Muscle layer of colon (tissue), 2 donors: ENCODE data around the gene SIAE.

Experiments used
- H3K27ac ChIP-seq: one replicate; pipeline ENCODE4 v1.7.0; 2013; ENCODE audit warnings: low read depth, mild to moderate bottlenecking, low read length, moderate library complexity
- H3K27me3 ChIP-seq, 2 donors: one replicate each; pipeline ENCODE4 v1.7.0; 2013; ENCODE audit warnings: low read length in 2 of 2, mild to moderate bottlenecking in 2 of 2; ENCODE audit not compliant: insufficient read depth in 2 of 2, control insufficient read depth in 1 of 2
- H3K36me3 ChIP-seq: one replicate; pipeline ENCODE4 v1.7.0; 2013; ENCODE audit warnings: mild to moderate bottlenecking, low read length; ENCODE audit not compliant: insufficient read depth
- H3K4me1 ChIP-seq: one replicate; pipeline ENCODE4 v1.7.0; 2013; ENCODE audit warnings: mild to moderate bottlenecking, low read length; ENCODE audit not compliant: insufficient read depth
- H3K4me3 ChIP-seq, 2 donors: one replicate each; pipeline ENCODE4 v1.7.0; 2013; ENCODE audit warnings: low read length in 2 of 2, low read depth in 1 of 2, mild to moderate bottlenecking in 1 of 2, moderate library complexity in 1 of 2
- H3K9ac ChIP-seq: one replicate; pipeline ENCODE4 v1.7.0; 2013; ENCODE audit warnings: low read length
- H3K9me3 ChIP-seq: one replicate; pipeline ENCODE4 v1.7.0; 2013; ENCODE audit warnings: mild to moderate bottlenecking, low read length
- donor health status: abdominal sarcoma.
- donor health status: Adenocarcinoma of cecum.

The SIAE gene

DNA sequence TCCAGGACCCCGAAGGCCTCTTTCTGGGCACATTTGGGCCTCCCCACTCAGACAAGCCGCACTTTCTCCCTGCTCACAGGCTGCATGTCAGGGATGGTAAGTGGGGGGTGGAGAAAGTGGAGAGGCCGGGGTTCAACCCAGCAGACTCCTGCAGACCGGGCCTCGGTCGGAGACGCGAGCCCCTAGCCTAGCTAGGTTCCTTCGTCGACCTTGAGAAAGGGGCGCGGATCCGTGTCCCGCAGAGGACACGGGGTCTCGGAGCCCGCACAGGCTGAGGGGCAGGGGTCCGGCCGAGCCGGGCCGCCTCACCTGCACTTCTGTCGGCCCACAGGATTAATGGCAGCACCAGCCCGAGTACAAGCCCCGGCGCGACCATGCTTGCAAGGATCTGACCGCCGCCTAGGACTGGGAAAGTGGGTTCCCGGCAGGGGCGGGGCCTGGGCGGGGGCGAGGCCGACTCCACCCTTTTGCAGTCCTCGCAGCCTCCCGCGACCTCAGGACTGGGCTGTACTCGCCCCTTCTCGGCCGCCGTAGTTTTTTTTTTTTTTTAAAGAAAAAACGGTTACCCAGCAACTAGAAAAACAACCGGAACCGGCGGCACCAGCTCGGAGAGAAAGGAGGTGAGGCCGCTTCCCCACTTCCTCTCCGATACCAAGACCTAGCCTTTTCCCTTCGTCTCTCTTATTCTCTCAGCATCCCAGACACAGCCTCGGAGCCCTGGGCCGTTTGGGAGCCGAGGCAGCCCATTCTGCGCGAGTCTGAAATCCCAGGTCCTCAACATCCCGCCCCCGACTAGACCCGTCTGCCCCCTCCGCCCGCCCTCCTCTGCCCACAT, at the start of gene SIAE, which contains the start of gene SPA17:
Gene SIAE (minus strand): TSS at position 407 of the 835 bp plus-strand sequence. CDS start 31 bp downstream, at position 376.
Gene SPA17 (plus strand): TSS at position 572 of the 835 bp plus-strand sequence. CDS start 1,361 bp downstream, outside the sequence.
- no peaks in the 10 kb centered on the region for H3K9me3 ChIP-seq
- peaks cover 19% of the 10 kb centered on the region for H3K4me1 ChIP-seq
- H3K36me3 ChIP-seq: no peaks in the 10 kb centered on the region
- H3K27me3 ChIP-seq: no peaks in the 10 kb centered on the region
- H3K4me3 ChIP-seq: peak within 1 kb of the TSS; percentile 75 to 80
- H3K27ac ChIP-seq: peak within 1 kb of the TSS; percentile 91
- H3K9ac ChIP-seq: peak within 1 kb of the TSS; percentile 75

GRCh38 chr11:124722176-124722575, 48.6 kb upstream of the SIAE start:
- H3K27ac ChIP-seq: no peak overlapping the region
- no peak overlapping the region for H3K9ac ChIP-seq
- H3K4me1 ChIP-seq: peaks cover 6% of the 10 kb centered on the region
- H3K27me3 ChIP-seq: peaks cover 15 to 46% of the 10 kb centered on the region in 2 donors
- H3K36me3 ChIP-seq: no peaks in the 10 kb centered on the region
- no peaks in the 10 kb centered on the region for H3K9me3 ChIP-seq
- H3K4me3 ChIP-seq: no peak overlapping the region

DNA sequence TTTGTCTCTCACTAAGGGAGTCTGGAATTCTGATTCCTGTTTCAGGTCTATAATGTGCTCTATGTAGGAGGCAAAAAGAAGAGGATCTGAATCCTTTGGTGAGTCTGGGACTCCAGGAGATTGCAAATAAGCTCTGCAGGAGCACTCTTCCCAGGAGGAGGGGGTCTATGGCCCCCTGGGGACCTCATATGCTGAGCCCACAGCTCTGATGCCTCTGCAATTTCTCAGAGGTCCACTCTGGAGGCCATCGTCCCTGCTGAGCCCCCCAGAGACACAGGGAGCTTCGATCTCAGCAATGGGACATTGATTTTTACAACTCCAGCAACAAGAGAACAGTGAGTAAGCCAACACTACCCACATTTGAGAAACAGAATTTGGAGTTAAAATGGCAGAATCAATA, 46.0 kb upstream of the SIAE start:
- Histone ChIP-seq H3K36me3 (no peaks in the 10 kb centered on the region), H3K27ac (no peak overlapping the region), H3K9ac (no peak overlapping the region), H3K4me1 (peaks cover 6% of the 10 kb centered on the region), H3K27me3 (peaks cover 19 to 37% of the 10 kb centered on the region in 2 donors), H3K9me3 (no peaks in the 10 kb centered on the region), H3K4me3 (no peak overlapping the region)

DNA sequence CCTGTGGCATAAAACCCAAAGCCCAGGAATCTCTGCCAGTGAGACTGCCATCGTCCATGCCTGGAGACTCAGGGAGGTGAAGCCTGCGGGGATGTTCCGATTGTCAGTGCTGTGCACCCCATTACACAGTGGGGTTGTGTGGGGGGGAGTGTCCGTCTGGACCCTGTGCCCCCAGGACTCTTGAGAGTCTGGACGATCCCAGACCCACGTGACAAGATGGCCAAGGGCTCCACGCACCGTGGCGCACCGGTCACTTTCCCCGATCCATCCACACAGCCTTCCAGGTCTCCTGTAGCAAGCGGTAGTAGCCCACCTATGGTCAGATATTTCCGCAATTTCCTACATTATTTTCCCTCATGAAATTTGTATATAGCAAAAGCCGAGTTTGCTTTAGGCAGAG, 45.3 kb upstream of the SIAE start:
- Histone ChIP-seq H3K36me3 (no peaks in the 10 kb centered on the region), H3K9me3 (no peaks in the 10 kb centered on the region), H3K9ac (no peak overlapping the region), H3K4me1 (peaks cover 6% of the 10 kb centered on the region), H3K27ac (no peak overlapping the region), H3K4me3 (no peak overlapping the region), H3K27me3 (peaks cover 19 to 37% of the 10 kb centered on the region in 2 donors)

- Histone ChIP-seq H3K9me3 (no peaks in the 10 kb centered on the region), H3K36me3 (no peaks in the 10 kb centered on the region), H3K4me1 (peaks cover 6% of the 10 kb centered on the region), H3K27me3 (peaks cover 19 to 37% of the 10 kb centered on the region in 2 donors), H3K27ac (no peak overlapping the region), H3K9ac (no peak overlapping the region), H3K4me3 (peak overlapping the region; percentile 24 to 64)
Measured at GRCh38 chr11:124717786-124718651, 44.5 kb upstream of the SIAE start.

- peaks cover 19 to 37% of the 10 kb centered on the region in 2 donors for H3K27me3 ChIP-seq
- no peak overlapping the region for H3K9ac ChIP-seq
- no peaks in the 10 kb centered on the region for H3K9me3 ChIP-seq
- H3K27ac ChIP-seq: no peak overlapping the region
- peaks cover 6% of the 10 kb centered on the region for H3K4me1 ChIP-seq
- no peaks in the 10 kb centered on the region for H3K36me3 ChIP-seq
- peak overlapping the region in 1 of 2 donors; percentile 24 for H3K4me3 ChIP-seq
Measured at GRCh38 chr11:124717421-124717785, 43.9 kb upstream of the SIAE start.

- no peaks in the 10 kb centered on the region for H3K36me3 ChIP-seq
- H3K9me3 ChIP-seq: no peaks in the 10 kb centered on the region
- H3K27ac ChIP-seq: no peak overlapping the region
- H3K27me3 ChIP-seq: peaks cover 19 to 29% of the 10 kb centered on the region in 2 donors
- H3K4me1 ChIP-seq: peaks cover 6% of the 10 kb centered on the region
- H3K9ac ChIP-seq: no peak overlapping the region
- H3K4me3 ChIP-seq: no peak overlapping the region
Measured at GRCh38 chr11:124716591-124716990, 43.1 kb upstream of the SIAE start.

GRCh38 chr11:124712392-124712791, 38.9 kb upstream of the SIAE start:
- H3K27me3 ChIP-seq: peaks cover 0 to 4% of the 10 kb centered on the region in 2 donors
- H3K9ac ChIP-seq: no peak overlapping the region
- no peaks in the 10 kb centered on the region for H3K36me3 ChIP-seq
- H3K4me3 ChIP-seq: no peak overlapping the region
- H3K4me1 ChIP-seq: peaks cover under 1% of the 10 kb centered on the region
- no peaks in the 10 kb centered on the region for H3K9me3 ChIP-seq
- no peak overlapping the region for H3K27ac ChIP-seq

- no peaks in the 10 kb centered on the region for H3K27me3 ChIP-seq
Measured at GRCh38 chr11:124707829-124708228, 34.3 kb upstream of the SIAE start.

GRCh38 chr11:124700028-124700427, 26.5 kb upstream of the SIAE start:
- Histone ChIP-seq H3K27ac (no peak overlapping the region), H3K4me1 (no peaks in the 10 kb centered on the region), H3K9me3 (peaks cover 4% of the 10 kb centered on the region)

More at GRCh38 chr11:124707829-124708228, 34.3 kb upstream of the SIAE start:
- Histone ChIP-seq H3K9ac (no peak overlapping the region), H3K4me3 (no peak overlapping the region), H3K9me3 (no peaks in the 10 kb centered on the region), H3K27ac (no peak overlapping the region), H3K4me1 (no peaks in the 10 kb centered on the region), H3K36me3 (no peaks in the 10 kb centered on the region)

DNA sequence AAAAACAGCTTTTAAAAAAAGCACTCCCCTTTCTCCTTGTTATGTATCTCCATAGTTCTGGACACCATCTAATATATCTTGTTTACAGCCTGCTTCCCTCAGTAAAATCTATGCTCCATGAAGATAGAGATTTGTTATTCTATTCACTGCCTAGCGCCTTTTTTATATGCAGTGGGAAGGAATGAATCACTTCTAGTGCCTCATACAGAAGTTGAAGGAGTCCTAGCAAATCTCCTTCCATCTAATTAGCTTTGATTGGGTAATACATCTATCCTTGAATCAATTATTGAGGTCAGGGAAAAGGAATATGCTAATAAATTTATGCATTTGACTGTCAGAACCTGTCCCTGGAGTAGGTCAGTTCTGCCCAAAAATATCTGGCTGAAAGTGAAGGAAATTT, 26.0 kb upstream of the SIAE start:
- no peak overlapping the region for H3K4me3 ChIP-seq
- H3K4me1 ChIP-seq: no peaks in the 10 kb centered on the region
- no peaks in the 10 kb centered on the region for H3K27me3 ChIP-seq
- H3K9me3 ChIP-seq: peaks cover 4% of the 10 kb centered on the region
- H3K27ac ChIP-seq: no peak overlapping the region
- H3K36me3 ChIP-seq: no peaks in the 10 kb centered on the region
- H3K9ac ChIP-seq: no peak overlapping the region

More at GRCh38 chr11:124700028-124700427, 26.5 kb upstream of the SIAE start:
- no peak overlapping the region for H3K9ac ChIP-seq
- no peaks in the 10 kb centered on the region for H3K36me3 ChIP-seq
- H3K27me3 ChIP-seq: no peaks in the 10 kb centered on the region
- no peak overlapping the region for H3K4me3 ChIP-seq
